ENCODE measurements around the gene UMODL1.

GRCh38 chr21:42188663-42189062 is 117.5 kb downstream of the UMODL1 start:
- TF ChIP-seq POLR2AphosphoS5 (IDR thresholded peaks at IDR 0.05) (no peak), POLR2A (IDR thresholded peaks at IDR 0.05) (no peak)
- TF ChIP-seq, protein P1, sequence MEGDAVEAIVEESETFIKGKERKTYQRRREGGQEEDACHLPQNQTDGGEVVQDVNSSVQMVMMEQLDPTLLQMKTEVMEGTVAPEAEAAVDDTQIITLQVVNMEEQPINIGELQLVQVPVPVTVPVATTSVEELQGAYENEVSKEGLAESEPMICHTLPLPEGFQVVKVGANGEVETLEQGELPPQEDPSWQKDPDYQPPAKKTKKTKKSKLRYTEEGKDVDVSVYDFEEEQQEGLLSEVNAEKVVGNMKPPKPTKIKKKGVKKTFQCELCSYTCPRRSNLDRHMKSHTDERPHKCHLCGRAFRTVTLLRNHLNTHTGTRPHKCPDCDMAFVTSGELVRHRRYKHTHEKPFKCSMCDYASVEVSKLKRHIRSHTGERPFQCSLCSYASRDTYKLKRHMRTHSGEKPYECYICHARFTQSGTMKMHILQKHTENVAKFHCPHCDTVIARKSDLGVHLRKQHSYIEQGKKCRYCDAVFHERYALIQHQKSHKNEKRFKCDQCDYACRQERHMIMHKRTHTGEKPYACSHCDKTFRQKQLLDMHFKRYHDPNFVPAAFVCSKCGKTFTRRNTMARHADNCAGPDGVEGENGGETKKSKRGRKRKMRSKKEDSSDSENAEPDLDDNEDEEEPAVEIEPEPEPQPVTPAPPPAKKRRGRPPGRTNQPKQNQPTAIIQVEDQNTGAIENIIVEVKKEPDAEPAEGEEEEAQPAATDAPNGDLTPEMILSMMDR (IDR thresholded peaks at IDR 0.05 in 8 of 11, conservative IDR thresholded peaks at IDR 0.05 in 3 of 11): no peak
